Uterus (tissue), 4 donors: ENCODE data around the gene ANKS6. TPM values are rescaled to one million over a fixed set of nuclear protein-coding genes. Genes with fewer than 3 reads are reported as not detected.

Experiments used
- DNase-seq, 2 donors: peaks; one replicate each; pipeline ENCODE4 v3.0.0-alpha.2; 2019 to 2020
- H3K27ac ChIP-seq, 2 donors: fragments of 200-600 bp; sonication (generic); 1 replicate in 1 of 2; 2 replicates in 1 of 2; pipeline ENCODE4 v1.5.1; 2016 to 2018
- H3K27me3 ChIP-seq, 2 donors: fragments of 200-600 bp; sonication (generic); one replicate each; pipeline ENCODE4 v1.5.1; 2018 to 2019; ENCODE audit warnings: control low read depth in 1 of 2
- H3K36me3 ChIP-seq, 2 donors: fragments of 200-600 bp; sonication (generic); one replicate each; pipeline ENCODE4 v1.5.1; 2019; ENCODE audit warnings: control low read depth in 1 of 2
- H3K4me1 ChIP-seq, 2 donors: fragments of 200-600 bp; sonication (generic); one replicate each; pipeline ENCODE4 v1.5.1; 2018 to 2019; ENCODE audit warnings: control low read depth in 1 of 2
- H3K4me3 ChIP-seq, 2 donors: fragments of 200-600 bp; sonication (generic); 1 replicate in 1 of 2; 2 replicates in 1 of 2; pipeline ENCODE4 v1.5.1; 2018 to 2019; ENCODE audit warnings: mild to moderate bottlenecking in 1 of 2
- H3K9me3 ChIP-seq, 2 donors: fragments of 200-600 bp; sonication (generic); one replicate each; pipeline ENCODE4 v1.5.1; 2019; ENCODE audit warnings: control low read depth in 1 of 2
- POLR2A ChIP-seq, 2 donors: fragments of 450-650 bp; IDR thresholded peaks; one replicate each; pipeline ENCODE4 v1.6.1; 2016; ENCODE audit warnings: antibody characterized with exemption in 2 of 2, mild to moderate bottlenecking in 1 of 2, moderate library complexity in 1 of 2
- intact Hi-C: fragments of 100-400 bp; cut with DNase I; formaldehyde crosslinking; loops from one replicate; pipeline ENCODE4 v1.15.1; 2023; ENCODE audit warnings: low total_unique reads
- total RNA-seq, 4 donors: library from RNA; depleted of rRNA in 3 of 4; stranded (reverse); fragments of >200 nt in 3 of 4; gene quantifications; one replicate each; pipeline versions ENCODE4 v1.1.0 to v1.2.4, GENCODE V29; 2014 to 2023
- TF ChIP-seq, protein P1 (sequence below), 4 experiments: fragments of 200-600 bp in 2 of 4; fragments of 450-650 bp in 2 of 4; sonication (generic) in 2 of 4; IDR thresholded peaks; one replicate each; pipeline ENCODE4 v1.5.1; 2016 to 2019; ENCODE audit warnings: antibody characterized with exemption in 4 of 4, mild to moderate bottlenecking in 2 of 4, moderate library complexity in 1 of 4
- donor health status: DM: yes; HTN: yes; CAD: no.

ANKS6 gene
- total RNA-seq, 4 donors from 2014 or later = 2.6 to 26.9 (median 13.7) TPM

DNA sequence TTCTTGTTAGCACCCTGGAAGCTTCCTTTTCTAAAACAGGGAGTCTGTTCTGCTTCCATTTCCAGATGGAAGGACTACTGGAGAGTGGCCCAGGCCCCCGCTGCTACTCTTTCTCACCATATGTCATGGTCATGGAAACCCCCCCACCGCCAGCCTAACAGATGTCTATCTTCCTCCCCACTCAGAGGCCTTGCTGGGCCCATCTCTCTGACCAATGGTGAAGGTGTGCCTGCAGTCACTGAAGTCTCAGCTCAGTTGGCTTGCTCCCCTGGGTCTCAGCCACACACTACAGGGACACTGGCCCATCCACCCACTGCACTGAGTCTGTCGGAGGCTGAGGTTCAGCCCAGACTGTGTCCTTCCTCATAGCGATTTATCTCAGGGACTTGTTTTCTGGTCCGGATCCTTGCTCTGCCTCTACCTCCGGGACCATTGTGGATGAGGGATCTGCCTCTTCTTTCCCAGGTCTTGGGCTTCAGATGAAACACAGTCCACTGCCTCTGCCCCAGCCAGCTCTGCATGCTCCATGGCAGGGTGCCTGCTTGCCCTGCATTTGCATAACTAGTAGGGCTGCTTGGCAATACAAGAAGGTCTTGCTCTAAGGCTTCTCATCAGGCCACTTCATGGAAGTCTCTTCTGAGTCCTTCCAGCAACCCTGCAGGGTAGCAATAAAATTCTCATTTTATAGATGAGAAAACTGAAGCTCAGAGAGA, 42.0 kb upstream of the ANKS6 start:
- Histone ChIP-seq H3K27ac (no peak overlapping the region), H3K4me3 (no peak overlapping the region), H3K36me3 (no peaks in the 10 kb centered on the region), H3K27me3 (no peaks in the 10 kb centered on the region), H3K4me1 (no peaks in the 10 kb centered on the region), H3K9me3 (no peaks in the 10 kb centered on the region)
- no peak for TF ChIP-seq POLR2A (IDR thresholded peaks at IDR 0.05)
- TF ChIP-seq, protein P1, sequence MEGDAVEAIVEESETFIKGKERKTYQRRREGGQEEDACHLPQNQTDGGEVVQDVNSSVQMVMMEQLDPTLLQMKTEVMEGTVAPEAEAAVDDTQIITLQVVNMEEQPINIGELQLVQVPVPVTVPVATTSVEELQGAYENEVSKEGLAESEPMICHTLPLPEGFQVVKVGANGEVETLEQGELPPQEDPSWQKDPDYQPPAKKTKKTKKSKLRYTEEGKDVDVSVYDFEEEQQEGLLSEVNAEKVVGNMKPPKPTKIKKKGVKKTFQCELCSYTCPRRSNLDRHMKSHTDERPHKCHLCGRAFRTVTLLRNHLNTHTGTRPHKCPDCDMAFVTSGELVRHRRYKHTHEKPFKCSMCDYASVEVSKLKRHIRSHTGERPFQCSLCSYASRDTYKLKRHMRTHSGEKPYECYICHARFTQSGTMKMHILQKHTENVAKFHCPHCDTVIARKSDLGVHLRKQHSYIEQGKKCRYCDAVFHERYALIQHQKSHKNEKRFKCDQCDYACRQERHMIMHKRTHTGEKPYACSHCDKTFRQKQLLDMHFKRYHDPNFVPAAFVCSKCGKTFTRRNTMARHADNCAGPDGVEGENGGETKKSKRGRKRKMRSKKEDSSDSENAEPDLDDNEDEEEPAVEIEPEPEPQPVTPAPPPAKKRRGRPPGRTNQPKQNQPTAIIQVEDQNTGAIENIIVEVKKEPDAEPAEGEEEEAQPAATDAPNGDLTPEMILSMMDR (IDR thresholded peaks at IDR 0.05) = no peak
- no peak for DNase-seq
- intact Hi-C loops = no loop called here

DNA sequence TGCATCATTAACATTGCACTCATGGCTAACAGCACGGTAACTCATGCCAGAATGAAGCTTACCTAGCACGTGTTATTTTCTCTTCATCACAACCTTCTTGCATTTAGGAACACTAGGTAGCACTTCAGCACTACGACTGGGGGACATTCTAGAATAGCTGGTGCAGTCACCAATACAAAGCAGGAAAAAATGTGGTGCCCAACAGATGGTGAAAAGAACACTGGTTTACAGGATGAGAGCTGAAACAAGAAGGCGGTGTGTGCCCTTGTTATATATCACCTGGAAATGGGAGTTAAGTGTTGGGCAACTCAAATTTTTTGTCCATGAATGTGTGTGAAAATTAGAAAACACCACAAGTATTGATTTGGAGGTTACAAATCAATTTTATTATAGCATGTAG, 41.2 kb upstream of the ANKS6 start:
- Histone ChIP-seq H3K9me3 (no peaks in the 10 kb centered on the region), H3K4me1 (no peaks in the 10 kb centered on the region), H3K4me3 (no peak overlapping the region), H3K36me3 (no peaks in the 10 kb centered on the region), H3K27ac (no peak overlapping the region), H3K27me3 (no peaks in the 10 kb centered on the region)
- TF ChIP-seq POLR2A (IDR thresholded peaks at IDR 0.05) = no peak
- TF ChIP-seq, protein P1 (IDR thresholded peaks at IDR 0.05) = no peak
- no peak for DNase-seq
- intact Hi-C loops = no loop called here

DNA sequence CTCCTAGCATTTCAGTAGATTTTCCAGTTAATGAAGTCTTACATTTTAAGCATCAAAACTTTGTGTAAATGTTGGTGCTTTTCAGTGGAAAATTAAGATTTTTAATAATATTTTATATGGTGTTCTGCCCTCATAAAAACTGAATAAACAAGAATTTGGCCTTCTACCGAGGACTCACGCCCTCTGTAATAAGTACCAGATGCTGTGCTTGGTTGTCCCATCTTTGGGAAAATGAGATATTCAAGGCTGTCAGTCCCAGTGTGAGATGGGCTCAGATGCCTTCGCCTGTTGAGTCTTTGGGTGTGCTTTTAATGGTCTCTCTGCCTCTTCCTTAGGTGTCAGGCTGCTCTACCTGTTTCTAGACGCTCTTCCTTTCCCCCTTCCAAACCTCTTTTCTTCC, 39.9 kb upstream of the ANKS6 start:
- Histone ChIP-seq H3K27me3 (no peaks in the 10 kb centered on the region), H3K9me3 (no peaks in the 10 kb centered on the region), H3K4me3 (no peak overlapping the region), H3K36me3 (no peaks in the 10 kb centered on the region), H3K4me1 (no peaks in the 10 kb centered on the region), H3K27ac (no peak overlapping the region)
- TF ChIP-seq, protein P1 (IDR thresholded peaks at IDR 0.05) = no peak
- no peak for TF ChIP-seq POLR2A (IDR thresholded peaks at IDR 0.05)
- intact Hi-C loops = no loop called here
- DNase-seq = no peak

DNA sequence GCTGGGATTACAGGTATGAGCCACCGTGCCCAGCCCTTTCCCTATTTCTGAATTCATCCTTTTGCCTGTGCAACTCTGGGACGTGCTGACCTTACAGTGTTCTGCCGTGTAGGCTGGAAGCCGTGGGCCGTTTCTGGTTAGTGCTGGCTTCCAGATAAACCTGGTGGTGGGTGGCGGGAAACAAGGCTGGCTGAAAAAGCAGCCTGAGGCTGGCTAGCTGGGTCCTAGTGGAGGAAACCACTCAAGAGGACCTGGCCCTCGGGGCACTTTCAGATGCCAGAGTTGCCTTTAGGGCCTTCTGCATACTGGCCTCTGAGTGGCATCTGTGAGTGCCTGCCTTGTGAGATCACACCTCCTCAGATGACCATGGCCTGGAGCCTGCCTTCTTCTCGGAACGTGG, 38.0 kb upstream of the ANKS6 start:
- no peak overlapping the region for H3K27ac ChIP-seq
- no peaks in the 10 kb centered on the region for H3K27me3 ChIP-seq
- no peaks in the 10 kb centered on the region for H3K9me3 ChIP-seq
- H3K4me1 ChIP-seq = no peaks in the 10 kb centered on the region
- intact Hi-C loops = no loop called here
- no peak for TF ChIP-seq POLR2A (IDR thresholded peaks at IDR 0.05)
- no peaks in the 10 kb centered on the region for H3K36me3 ChIP-seq
- DNase-seq = no peak
- H3K4me3 ChIP-seq = no peak overlapping the region

DNA sequence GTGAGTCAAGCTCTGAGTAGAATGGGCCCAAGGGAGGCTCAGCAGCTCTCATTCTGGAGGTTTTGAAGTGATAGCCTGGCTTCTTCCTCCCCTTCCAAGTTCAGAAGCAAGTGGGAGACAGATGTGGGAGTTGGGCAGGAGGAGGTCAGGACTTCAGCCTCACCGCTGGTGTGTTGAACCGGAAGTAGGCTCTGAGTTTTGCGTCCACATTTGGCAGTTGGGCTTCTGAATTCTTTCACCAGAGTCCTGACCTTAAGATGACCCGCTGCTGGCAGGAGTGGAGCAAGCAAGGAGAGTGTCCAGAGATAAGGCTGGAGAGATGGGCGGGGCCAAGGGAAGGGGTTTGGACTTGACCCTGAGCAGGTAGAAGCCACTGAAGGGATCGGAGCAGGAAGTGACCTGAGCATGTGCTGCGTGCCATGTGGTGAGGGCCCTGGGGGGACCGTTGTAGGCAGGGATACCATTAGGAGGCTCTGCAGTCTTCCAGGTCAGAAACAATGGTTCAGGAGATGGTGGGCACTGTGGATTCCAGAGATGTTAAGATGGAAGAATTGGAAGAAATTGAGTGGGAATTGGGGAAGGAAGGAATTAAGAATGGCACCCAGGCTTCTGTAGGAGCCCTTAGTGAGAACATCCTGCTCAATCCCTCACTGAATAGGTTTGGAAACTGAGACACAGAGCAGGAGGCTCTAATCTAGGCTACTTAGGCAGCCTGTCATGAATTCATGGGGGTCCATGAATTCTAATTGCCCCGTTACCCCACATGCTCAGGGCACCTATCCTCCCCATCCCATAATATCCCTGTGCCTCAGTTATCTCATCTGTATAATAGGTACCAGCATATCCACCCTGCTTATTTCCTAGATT, 37.0 kb upstream of the ANKS6 start:
- Histone ChIP-seq H3K27me3 (no peaks in the 10 kb centered on the region), H3K4me3 (no peak overlapping the region), H3K9me3 (no peaks in the 10 kb centered on the region), H3K36me3 (no peaks in the 10 kb centered on the region), H3K4me1 (no peaks in the 10 kb centered on the region), H3K27ac (no peak overlapping the region)
- TF ChIP-seq, protein P1 (IDR thresholded peaks at IDR 0.05) = no peak
- no peak for TF ChIP-seq POLR2A (IDR thresholded peaks at IDR 0.05)
- DNase-seq = no peak
- intact Hi-C loops = no loop called here
